C4-2B (cell line): ENCODE data around the gene CACNA2D3.

Experiments used
- ZFX ChIP-seq: fragments of 450-650 bp; IDR thresholded peaks from 2 replicates; pipeline ENCODE4 v1.6.1; 2017
- TF ChIP-seq, protein P1 (sequence below): fragments of 450-650 bp; conservative IDR thresholded peaks from 2 replicates; pipeline ENCODE4 v1.5.1; 2017; ENCODE audit warnings: mild to moderate bottlenecking

DNA sequence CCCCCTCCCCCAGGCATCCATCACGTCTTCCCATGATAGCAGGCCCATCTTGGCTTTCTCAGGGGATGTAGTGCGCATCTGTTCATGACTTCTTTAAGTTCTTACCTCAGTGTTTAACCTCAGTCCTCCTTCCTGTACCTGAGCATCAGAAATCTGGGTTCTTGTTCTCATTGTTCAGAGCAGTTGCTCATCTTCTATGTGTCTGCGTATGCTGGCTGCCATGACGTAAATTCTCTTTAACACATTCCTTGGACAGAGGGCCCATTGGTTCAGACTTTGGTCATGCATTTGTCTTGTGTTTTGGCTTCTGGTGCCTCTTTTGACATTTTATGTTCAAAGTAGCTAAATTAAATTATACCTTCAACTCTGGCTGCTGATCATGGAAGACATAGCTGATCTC is 227.3 kb downstream of the CACNA2D3 start:
- TF ChIP-seq, protein P1, sequence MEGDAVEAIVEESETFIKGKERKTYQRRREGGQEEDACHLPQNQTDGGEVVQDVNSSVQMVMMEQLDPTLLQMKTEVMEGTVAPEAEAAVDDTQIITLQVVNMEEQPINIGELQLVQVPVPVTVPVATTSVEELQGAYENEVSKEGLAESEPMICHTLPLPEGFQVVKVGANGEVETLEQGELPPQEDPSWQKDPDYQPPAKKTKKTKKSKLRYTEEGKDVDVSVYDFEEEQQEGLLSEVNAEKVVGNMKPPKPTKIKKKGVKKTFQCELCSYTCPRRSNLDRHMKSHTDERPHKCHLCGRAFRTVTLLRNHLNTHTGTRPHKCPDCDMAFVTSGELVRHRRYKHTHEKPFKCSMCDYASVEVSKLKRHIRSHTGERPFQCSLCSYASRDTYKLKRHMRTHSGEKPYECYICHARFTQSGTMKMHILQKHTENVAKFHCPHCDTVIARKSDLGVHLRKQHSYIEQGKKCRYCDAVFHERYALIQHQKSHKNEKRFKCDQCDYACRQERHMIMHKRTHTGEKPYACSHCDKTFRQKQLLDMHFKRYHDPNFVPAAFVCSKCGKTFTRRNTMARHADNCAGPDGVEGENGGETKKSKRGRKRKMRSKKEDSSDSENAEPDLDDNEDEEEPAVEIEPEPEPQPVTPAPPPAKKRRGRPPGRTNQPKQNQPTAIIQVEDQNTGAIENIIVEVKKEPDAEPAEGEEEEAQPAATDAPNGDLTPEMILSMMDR: no peak
- TF ChIP-seq ZFX: no peak
